ENCODE measurements around the gene MCC.

DNA sequence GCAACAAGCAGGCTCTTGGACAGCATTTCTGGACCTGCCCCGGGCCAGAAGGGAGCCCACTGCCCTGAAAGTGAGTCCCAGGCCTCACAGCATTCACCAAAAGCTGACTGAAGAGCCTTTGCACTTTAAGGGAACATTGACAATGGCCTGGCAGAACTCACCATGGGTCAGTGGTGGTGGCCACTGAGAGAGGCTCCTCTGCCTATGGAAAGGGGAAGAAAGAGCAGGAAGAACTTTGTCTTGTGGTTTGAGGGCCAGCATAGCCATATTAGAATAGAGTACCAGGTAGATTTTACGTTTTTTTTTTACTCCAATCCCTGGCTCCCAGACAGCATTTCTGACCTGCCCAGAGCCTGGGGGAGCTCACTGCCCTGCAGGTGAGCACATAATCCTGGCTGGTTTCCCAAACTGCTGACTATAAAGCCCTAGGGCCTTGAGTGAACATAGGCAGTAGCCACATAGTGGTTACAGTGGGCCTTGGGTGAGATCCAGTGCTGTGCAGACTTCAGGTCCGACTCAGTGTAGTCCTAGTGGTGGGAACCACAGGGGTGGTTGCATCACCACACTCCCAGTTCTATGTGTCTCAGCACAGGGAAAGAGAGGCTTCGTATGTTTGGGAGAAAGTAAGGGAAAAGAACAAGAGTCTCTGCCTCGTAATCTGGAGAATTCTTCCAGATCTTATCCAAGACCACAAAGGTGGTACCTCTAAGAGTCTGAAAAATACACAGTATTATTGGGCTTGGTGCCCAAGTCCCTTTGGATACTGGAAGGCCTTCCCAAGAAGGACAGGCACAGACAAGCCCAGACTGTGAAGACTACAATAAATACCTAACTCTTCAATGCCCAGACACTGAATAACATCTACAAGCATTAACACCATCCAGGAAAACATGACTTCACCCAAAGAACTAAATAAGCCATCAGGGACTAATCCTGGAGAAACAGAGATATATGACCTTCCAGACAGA, 143.0 kb downstream of the MCC start:
- TF ChIP-seq, protein P1, sequence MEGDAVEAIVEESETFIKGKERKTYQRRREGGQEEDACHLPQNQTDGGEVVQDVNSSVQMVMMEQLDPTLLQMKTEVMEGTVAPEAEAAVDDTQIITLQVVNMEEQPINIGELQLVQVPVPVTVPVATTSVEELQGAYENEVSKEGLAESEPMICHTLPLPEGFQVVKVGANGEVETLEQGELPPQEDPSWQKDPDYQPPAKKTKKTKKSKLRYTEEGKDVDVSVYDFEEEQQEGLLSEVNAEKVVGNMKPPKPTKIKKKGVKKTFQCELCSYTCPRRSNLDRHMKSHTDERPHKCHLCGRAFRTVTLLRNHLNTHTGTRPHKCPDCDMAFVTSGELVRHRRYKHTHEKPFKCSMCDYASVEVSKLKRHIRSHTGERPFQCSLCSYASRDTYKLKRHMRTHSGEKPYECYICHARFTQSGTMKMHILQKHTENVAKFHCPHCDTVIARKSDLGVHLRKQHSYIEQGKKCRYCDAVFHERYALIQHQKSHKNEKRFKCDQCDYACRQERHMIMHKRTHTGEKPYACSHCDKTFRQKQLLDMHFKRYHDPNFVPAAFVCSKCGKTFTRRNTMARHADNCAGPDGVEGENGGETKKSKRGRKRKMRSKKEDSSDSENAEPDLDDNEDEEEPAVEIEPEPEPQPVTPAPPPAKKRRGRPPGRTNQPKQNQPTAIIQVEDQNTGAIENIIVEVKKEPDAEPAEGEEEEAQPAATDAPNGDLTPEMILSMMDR (IDR thresholded peaks at IDR 0.05): no peak
- no peak for TF ChIP-seq EZH2 (IDR thresholded peaks at IDR 0.05)
- TF ChIP-seq EZH2phosphoT487 (IDR thresholded peaks at IDR 0.05): no peak
